T1000 (cell line): ENCODE measurements around the gene DEGS1.

Source experiments
- DNase-seq: peaks from one replicate; lab custom pipeline; 2025; ENCODE audit warnings: mixed read lengths; lab: John Stamatoyannopoulos, UW

DEGS1 gene

DNA sequence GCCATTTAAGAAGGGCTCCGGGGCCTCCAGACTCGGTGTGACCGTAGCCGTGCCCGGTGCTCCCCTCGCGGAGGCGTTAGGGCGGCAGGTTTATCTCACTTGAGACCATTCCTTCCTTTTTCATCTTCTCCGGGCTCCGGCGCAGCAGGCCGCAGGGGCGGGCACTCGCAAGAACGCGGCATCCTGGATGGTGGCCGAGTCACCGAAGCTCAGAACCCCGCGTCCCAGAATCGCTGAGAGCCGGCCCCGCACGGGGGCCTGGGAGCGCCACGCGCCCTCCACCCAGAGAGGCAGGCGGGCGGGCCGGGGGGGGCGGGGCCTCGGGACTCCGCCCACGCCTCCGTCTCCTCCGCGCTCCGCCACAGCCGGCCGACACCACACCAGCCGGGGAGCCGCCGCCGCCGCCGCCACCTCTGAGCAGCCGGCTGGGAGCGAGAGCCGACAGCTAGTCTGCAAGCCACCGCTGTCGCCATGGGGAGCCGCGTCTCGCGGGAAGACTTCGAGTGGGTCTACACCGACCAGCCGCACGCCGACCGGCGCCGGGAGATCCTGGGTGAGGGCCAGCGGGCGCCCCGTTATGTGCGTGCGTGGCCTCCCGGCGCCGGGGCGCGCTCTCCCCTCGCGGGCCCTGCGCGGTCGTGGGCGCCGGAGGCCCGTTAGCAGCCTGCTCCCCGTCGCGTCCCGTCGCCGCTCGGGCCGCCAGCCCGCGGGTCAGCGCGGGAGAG, at the start of gene DEGS1:
Gene DEGS1 (plus strand): TSS at position 375 of the 725 bp plus-strand sequence. CDS start 97 bp downstream, at position 472.
- peak; percentile 82 for DNase-seq

DNA sequence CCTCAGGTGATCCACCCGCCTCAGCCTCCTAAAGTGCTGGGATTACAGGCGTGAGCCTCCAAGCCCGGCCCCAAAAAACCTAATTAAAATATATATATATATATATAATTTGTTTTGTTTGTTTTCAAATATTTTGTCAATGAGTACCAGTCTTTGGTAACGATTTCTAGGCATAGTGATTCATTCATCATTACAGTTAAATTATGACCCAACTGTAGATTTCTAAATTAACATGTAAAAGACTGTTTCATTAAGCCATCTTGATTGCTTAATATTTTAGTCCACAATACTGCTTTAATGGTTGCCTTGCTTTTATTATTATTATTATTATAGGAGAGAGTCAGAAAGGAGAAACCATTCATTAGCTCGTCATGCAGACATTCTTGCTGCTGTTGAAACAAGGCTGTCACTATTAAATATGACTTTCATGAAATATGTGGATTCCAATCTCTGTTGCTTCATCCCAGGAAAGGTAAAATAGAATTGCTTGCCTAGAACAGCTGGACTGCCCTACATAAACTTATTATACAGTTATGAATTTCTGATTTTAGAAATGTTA, 49.2 kb upstream of the DEGS1 start:
- no peak for DNase-seq

DNA sequence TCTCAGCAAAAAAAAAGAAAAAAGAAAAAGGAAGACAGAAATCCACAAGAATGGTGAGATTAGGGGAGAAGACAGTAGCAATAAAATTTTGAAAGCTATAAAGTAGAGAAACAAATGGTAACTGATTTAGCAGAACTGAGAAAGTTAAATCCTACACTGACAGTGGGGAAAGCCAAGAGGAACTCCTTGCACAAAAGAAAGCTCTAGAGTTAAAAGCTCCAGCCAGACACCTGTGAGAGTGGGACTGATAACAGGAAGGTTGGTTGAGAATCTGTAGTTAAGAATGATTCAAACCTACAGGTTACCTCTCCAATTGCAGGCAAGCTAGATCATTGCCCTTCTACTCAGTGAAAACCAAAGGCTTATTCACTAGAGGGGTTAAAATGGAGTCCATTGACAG, 45.5 kb upstream of the DEGS1 start:
- no peak for DNase-seq

DNA sequence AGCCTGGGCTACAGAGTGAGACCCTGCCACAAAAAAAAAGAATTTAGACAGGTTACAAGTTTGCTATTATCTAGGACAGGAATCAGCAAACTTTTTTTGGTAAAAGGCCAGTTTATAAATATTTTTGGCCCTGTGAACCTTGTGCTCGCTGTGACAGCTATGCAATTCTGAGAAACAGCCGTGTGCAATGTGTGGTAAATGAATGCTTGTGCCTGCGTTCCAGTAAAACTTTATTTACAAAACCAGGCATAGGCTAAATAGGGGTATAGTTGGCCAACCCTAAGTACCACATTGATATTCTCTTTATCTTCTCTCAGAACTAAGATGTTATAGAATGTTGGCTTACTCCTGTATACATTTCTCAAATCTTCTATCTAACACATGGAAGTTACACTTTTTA, 44.8 kb upstream of the DEGS1 start:
- no peak for DNase-seq

DNA sequence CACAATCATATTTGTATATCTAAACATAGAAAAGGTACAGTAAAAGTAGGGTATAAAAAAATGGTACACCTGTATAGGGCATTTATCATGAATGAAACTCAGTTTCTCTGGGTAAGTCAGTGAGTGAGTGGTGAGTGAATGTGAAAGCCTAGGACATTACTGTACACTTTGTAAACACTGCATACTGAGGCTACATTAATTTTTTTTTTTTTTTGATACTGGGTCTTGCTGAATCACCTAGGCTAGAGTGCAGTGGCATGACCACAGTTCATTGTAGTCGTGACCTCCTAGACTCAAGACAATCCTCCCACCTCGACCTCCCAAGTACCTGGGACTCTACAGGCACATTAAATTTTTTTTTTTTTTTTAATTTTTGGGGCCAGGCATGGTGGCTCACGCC, 41.3 kb upstream of the DEGS1 start:
- DNase-seq, result no peak

DNA sequence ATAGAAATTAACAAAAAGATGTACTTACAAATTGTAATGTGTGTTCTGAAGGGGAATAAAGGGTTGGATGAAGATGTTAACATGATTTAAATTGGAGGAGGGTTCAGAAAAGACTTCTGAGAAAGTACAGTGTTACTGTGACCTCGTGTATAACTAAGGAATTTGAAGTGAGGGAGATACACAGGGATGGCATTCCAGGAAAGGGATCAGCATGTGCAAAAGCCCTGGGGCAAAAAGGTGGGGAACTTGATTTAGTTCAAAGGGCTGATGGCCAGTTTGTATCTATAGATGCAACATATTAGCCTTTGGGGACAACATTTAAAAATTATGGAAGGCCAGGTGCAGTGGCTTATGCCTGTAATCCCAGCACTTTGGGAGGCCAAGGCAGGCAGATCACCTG, 33.3 kb upstream of the DEGS1 start:
- no peak for DNase-seq

GRCh38 chr1:224151117-224151516, 31.9 kb upstream of the DEGS1 start:
- DNase-seq, result no peak

- DNase-seq, result no peak
Observed at GRCh38 chr1:224157316-224157715, 25.7 kb upstream of the DEGS1 start.

DNA sequence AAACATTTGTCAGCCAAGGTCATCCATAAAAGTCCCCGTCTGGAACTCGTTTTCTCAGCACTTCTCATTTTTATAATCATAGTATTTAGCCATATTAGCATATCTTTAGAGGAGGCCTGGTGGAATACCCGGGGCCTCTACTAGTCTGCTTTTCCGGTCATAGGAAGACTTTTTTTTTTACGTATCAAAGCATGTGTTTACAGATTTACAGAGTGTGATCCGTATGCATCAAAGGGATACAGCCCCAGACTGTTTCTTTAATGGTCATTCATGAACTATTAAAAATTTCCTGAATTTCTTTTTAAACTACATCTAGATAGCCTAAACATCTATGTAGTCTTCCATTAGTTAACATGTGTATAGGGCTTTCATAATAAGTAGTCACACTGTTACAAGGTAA, 23.5 kb upstream of the DEGS1 start:
- no peak for DNase-seq

GRCh38 chr1:224160171-224160682, 22.8 kb upstream of the DEGS1 start:
- DNase-seq, result no peak

GRCh38 chr1:224162768-224163167, 20.3 kb upstream of the DEGS1 start:
- no peak for DNase-seq

DNA sequence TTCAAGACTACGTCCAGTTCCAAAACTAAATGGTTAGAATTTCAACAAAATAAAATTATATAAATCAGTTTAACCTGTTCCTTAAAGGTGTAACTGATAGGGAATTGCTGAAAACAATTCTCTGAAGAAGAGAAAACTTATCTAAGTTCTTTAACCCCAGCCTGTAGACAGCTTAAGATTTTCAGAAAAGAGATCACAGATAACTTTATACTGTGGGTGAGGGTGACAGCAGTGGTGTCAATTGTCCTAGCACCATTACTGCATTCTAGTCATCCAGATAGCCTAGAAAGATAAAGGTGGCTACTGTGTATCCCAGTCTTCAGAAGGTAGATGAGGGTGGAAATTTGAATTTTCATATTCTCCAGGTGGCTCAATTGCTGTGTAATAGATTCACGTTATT, 19.7 kb upstream of the DEGS1 start:
- DNase-seq, result no peak

DNA sequence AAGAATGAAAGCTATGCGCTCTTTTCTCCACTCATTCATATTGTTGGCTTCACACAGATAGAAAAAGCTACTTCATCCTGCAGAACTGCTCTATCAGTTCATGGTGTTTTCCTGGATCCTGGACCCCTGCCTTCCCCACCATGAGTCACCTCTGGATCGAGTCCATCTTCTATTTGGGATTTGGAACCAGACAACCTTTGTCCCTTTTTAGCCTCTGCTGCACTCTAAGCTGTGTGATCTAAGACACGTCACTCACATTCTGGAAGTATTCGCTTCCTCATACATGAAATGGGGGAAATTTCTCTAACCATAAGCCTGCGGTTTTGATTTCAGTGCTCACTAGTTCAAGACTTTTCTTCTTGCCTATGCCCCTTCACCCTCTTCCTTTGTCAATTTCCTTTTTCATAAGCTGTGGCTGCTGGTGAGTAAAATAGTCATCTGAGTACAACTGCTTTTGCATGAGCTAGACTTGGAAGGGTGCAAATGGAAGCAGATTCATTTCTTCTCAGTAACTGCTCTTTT, 14.1 kb upstream of the DEGS1 start:
- DNase-seq, result peak; percentile 23

GRCh38 chr1:224169718-224170270, 13.2 kb upstream of the DEGS1 start:
- no peak for DNase-seq

GRCh38 chr1:224170343-224170742, 12.7 kb upstream of the DEGS1 start:
- DNase-seq, result no peak

DNA sequence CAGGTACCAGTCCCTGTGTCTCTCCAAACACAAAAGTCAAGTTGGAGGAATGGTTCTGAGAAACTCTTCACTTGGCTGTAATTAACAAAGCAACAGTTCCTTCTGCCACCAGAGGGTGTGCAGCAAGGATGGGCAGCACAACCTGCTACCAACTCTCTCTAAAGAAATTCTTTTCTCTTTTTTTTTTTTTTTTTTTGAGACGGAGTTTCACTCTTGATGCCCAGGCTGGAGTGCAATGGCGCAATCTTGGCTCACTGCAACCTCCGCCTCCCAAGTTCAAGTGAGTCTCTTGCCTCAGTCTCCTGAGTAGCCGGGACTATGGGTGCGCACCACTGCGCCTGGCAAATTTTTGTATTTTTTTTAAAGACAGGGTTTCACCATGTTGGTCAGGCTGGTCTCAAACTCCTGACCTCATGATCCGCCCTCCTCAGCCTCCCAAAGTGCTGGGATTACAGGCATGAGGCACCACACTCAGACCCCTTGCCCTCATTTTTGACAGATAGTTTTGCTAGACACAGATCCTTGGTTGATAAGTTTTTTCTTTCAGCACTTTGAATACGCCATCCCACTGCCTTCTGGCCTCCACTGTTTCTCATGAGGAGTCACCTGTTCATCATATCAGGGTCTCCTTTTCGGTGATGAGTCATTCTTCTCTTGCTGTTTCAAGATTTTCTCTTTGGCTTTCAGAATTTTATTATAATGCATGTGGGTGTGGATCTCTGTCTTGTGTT, 12.1 kb upstream of the DEGS1 start:
- no peak for DNase-seq

- DNase-seq, result no peak
Observed at GRCh38 chr1:224172229-224172628, 10.8 kb upstream of the DEGS1 start.

- DNase-seq, result no peak
Observed at GRCh38 chr1:224173523-224173922, 9.5 kb upstream of the DEGS1 start.

DNA sequence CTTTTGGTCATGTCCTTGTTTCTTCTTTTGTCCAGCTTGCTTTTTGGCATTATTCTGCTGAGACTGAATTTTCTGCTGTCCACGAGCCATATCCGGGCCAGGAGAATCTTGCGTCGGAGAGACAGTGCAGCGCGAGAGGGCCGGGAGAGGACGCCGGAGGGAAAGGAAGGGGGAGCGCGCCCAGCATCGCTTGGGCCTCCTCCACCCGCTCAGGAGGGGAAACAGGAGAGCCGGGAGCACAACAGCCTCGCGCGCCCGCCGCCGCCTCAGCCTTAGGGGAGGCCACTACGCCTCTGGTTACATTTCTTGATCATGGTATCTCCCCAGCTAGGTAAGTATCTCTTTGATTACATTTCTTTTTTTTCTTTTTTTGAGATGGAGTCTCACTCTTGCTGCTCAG, 7.4 kb upstream of the DEGS1 start:
- DNase-seq, result no peak

DNA sequence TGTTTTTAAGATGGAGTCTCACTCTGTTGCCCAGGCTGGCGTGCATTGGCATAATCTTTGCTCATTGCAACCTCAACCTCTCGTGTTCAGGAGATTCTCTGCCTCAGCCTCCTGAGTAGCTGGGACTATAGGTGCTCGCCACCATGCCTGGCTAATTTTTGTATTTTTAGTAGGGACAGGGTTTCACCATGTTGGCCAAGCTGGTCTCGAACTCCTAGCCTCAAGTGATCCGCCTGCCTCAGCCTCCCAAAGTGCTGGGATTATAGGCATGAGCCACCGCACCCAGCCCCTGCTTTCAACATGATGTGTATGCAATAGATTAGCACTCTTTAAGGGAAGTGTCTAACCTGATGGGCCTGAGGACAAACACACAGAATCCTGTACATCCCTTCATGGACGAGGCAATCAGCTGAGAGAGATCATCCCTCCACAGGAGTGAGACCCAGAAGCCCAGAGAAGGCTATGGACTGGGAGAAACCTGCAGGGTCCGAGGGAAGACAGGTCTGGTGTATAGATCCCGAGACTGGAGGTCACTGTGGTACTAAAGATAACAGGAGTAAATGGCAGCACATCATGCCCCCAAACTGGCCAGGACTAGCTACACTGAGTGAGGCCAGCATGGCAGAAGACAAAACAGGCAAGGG, 5.6 kb upstream of the DEGS1 start:
- no peak for DNase-seq

GRCh38 chr1:224178894-224179293, 4.1 kb upstream of the DEGS1 start:
- no peak for DNase-seq
